Right lobe of liver (tissue), 6 donors: ENCODE data around the gene AMACR. TPM values are rescaled to one million over a fixed set of nuclear protein-coding genes. Genes with fewer than 3 reads are reported as not detected.

Source experiments
- ATAC-seq, 4 donors: fragments of 200-7000 bp; cut with Tn5 transposase; one replicate each; pipeline ENCODE4 v1.9.1; 2020; ENCODE audit warnings: mild to moderate bottlenecking in 4 of 4, moderate library complexity in 4 of 4
- DNase-seq, 3 donors: peaks; one replicate each; pipeline ENCODE4 v3.0.0-alpha.2; 2020
- H3K27ac ChIP-seq, 3 donors: fragments of 200-600 bp; one replicate each; pipeline ENCODE4 v1.8.0; 2022
- H3K27me3 ChIP-seq, 2 donors: fragments of 200-600 bp; one replicate each; pipeline ENCODE4 v1.8.0; 2022
- H3K36me3 ChIP-seq, 4 donors: fragments of 200-600 bp; sonication (generic) in 1 of 4; one replicate each; pipeline versions ENCODE4 v1.5.1 to v1.8.0; 2017 to 2022; ENCODE audit warnings: control low read depth in 1 of 4
- H3K4me1 ChIP-seq, 4 donors: fragments of 200-600 bp; sonication (generic) in 1 of 4; one replicate each; pipeline versions ENCODE4 v1.5.1 to v1.8.0; 2017 to 2022; ENCODE audit warnings: control low read depth in 1 of 4
- H3K4me3 ChIP-seq, 3 donors: fragments of 200-600 bp; one replicate each; pipeline ENCODE4 v1.8.0; 2022
- H3K9me3 ChIP-seq, 4 donors: fragments of 200-600 bp; sonication (generic) in 1 of 4; one replicate each; pipeline versions ENCODE4 v1.5.1 to v1.8.0; 2017 to 2022; ENCODE audit warnings: control low read depth in 1 of 4
- CTCF ChIP-seq, 4 donors: fragments of 200-600 bp in 3 of 4; fragments of 450-650 bp in 1 of 4; IDR thresholded peaks; one replicate each; pipeline versions ENCODE4 v1.5.1 to v1.8.0; 2016 to 2022; ENCODE audit warnings: antibody characterized with exemption in 4 of 4, mild to moderate bottlenecking in 2 of 4
- POLR2A ChIP-seq: fragments of 450-650 bp; IDR thresholded peaks from one replicate; pipeline ENCODE4 v1.6.1; 2017; ENCODE audit warnings: antibody characterized with exemption, mild to moderate bottlenecking
- WGBS: methylation state at CpG from one replicate; pipeline ENCODE4 v1.1.6; 2018; ENCODE audit warnings: low coverage, low lambda C conversion rate; ENCODE audit not compliant: insufficient coverage; ENCODE audit errors: missing lambda C conversion rate; 5-methylcytosine and 5-hydroxymethylcytosine counted together
- intact Hi-C, 2 donors: fragments of 100-400 bp; cut with DNase I; formaldehyde crosslinking; loops; one replicate each; pipeline versions ENCODE4 v1.11.2 to v1.14.1; 2022
- total RNA-seq, 6 experiments: library from RNA; depleted of rRNA in 2 of 6; stranded (reverse); fragments of >200 nt in 2 of 6; fragmentation: NEBNext Ultra II Directional in 3 of 6; extraction: Animal tissue kit (Norgen Biotek cat#: 25700) in 3 of 6; gene quantifications; one replicate each; pipeline versions ENCODE4 v1.1.0 to v1.2.4, GENCODE V29; 2016 to 2023
- donor health status: DM: no; HTN: yes; CAD: no.
- donor health status: DM: no; HTN: no; CAD: no.
- donor health status: DM: no; HTN: no; CAD: no.
- donor health status: DM: no; HTN: yes; CAD: no.
- donor health status: DM: no; HTN: yes; CAD: no.

AMACR gene
- total RNA-seq, 6 experiments from 2014 or later, result 28.7 to 62.4 (median 41.9) TPM

GRCh38 chr5:33938881-33939280 lies 69.0 kb downstream of the AMACR start:
- no peak for DNase-seq
- no peak for TF ChIP-seq POLR2A

GRCh38 chr5:33938507-33938796 lies 69.4 kb downstream of the AMACR start:
- no peak for DNase-seq

More at GRCh38 chr5:33938881-33939280, 69.0 kb downstream of the AMACR start:
- 16% methylated on average over 15 of the region's 15 CpGs for WGBS
- H3K27ac ChIP-seq, result no peak overlapping the region
- H3K4me1 ChIP-seq, result peaks cover 0 to 10% (median 0%) of the 10 kb centered on the region in 4 donors
- no peak overlapping the region for H3K4me3 ChIP-seq
- H3K9me3 ChIP-seq, result no peaks in the 10 kb centered on the region
- ATAC-seq, result no peak
- H3K36me3 ChIP-seq, result no peaks in the 10 kb centered on the region
- intact Hi-C loops, result loop anchor here (10.0 kb wide), 2 partner anchors 464 to 504 kb away; no protein-coding TSS in a partner anchor
- no peaks in the 10 kb centered on the region for H3K27me3 ChIP-seq

GRCh38 chr5:33937707-33938506 lies 69.9 kb downstream of the AMACR start:
- Histone ChIP-seq H3K9me3 (no peaks in the 10 kb centered on the region), H3K4me3 (no peak overlapping the region), H3K4me1 (peaks cover 0 to 10% (median 0%) of the 10 kb centered on the region in 4 donors), H3K27ac (no peak overlapping the region), H3K27me3 (no peaks in the 10 kb centered on the region), H3K36me3 (no peaks in the 10 kb centered on the region)
- ATAC-seq (no peak), DNase-seq (no peak)
- TF ChIP-seq POLR2A, result no peak
- TF ChIP-seq CTCF (IDR thresholded peaks at IDR 0.05), result no peak
- WGBS, result 29% methylated on average over 33 of the region's 54 CpGs
- intact Hi-C loops, result loop anchor here (10.0 kb wide), 2 partner anchors 463 to 503 kb away; no protein-coding TSS in a partner anchor

More at GRCh38 chr5:33938507-33938796, 69.4 kb downstream of the AMACR start:
- intact Hi-C loops, result loop anchor here (10.0 kb wide), 2 partner anchors 464 to 504 kb away; no protein-coding TSS in a partner anchor
- WGBS, result 43% methylated on average over 13 of the region's 14 CpGs
- Histone ChIP-seq H3K36me3 (no peaks in the 10 kb centered on the region), H3K4me3 (no peak overlapping the region), H3K4me1 (peaks cover 0 to 10% (median 0%) of the 10 kb centered on the region in 4 donors), H3K27me3 (no peaks in the 10 kb centered on the region), H3K9me3 (no peaks in the 10 kb centered on the region), H3K27ac (no peak overlapping the region)
- no peak for TF ChIP-seq CTCF (IDR thresholded peaks at IDR 0.05)
- no peak for TF ChIP-seq POLR2A
- ATAC-seq, result no peak

- DNase-seq (peak in 1 of 3 donors; percentile 43), ATAC-seq (no peak)
- Histone ChIP-seq H3K27me3 (no peaks in the 10 kb centered on the region), H3K27ac (no peak overlapping the region), H3K9me3 (no peaks in the 10 kb centered on the region), H3K36me3 (no peaks in the 10 kb centered on the region), H3K4me3 (no peak overlapping the region), H3K4me1 (peaks cover 0 to 10% (median 0%) of the 10 kb centered on the region in 4 donors)
- TF ChIP-seq CTCF (IDR thresholded peaks at IDR 0.05) (no peak), POLR2A (no peak)
- WGBS, result 18% methylated on average over 4 of the region's 54 CpGs
- intact Hi-C loops, result loop anchor here (10.0 kb wide), 2 partner anchors 462 to 502 kb away; no protein-coding TSS in a partner anchor
Measured at GRCh38 chr5:33937017-33937706, 70.7 kb downstream of the AMACR start.
